Astrocyte of the spinal cord (primary cell): Measurements from ENCODE around the gene BTBD2.

Source experiments
- DNase-seq: peaks from one replicate; pipeline ENCODE4 v3.0.0; 2011; ENCODE audit warnings: low read depth, low spot score
- H3K4me3 ChIP-seq: 2 replicates; pipeline ENCODE4 v1.5.1; 2011; ENCODE audit warnings: low read depth, mild to moderate bottlenecking, low read length, moderate library complexity
- CTCF ChIP-seq: IDR thresholded peaks from 2 replicates; pipeline ENCODE4 v1.5.1; 2012; ENCODE audit warnings: low read depth, mild to moderate bottlenecking, low read length, inconsistent platforms
- in situ Hi-C: cut with HindIII; loops from 2 replicates; pipeline ENCODE4 v1.10.0; 2017; ENCODE audit warnings: low sequenced_read_pairs

Gene BTBD2

GRCh38 chr19:1953441-1954094 is 61.9 kb downstream of the BTBD2 start:
- in situ Hi-C loops, result no loop called here
- no peak overlapping the region for H3K4me3 ChIP-seq
- DNase-seq, result no peak
- no peak for TF ChIP-seq CTCF

DNA sequence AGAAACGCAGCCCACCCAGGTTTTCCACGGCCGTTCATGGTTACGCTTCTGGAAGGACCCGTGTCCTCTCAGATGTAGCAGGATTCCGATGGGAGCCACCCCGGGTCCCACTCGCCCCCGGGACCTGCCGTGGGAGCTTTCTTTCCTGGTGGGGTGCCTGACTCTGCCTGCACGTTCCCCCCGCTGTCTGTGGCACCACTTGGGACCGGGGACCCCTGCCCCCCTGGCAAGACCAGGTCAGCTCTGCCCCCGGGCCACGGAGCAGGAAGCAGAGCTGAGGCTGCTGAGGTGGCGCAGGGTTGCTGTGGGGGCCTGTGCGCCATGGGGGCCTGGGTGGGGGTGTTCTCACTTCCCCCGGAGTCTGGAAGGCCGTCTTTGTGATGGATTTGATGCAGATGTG is 62.5 kb downstream of the BTBD2 start:
- DNase-seq, result no peak
- in situ Hi-C loops, result no loop called here
- no peak overlapping the region for H3K4me3 ChIP-seq
- TF ChIP-seq CTCF, result no peak

GRCh38 chr19:1952635-1953034 is 62.9 kb downstream of the BTBD2 start:
- no peak for DNase-seq
- in situ Hi-C loops, result no loop called here
- TF ChIP-seq CTCF, result no peak
- H3K4me3 ChIP-seq, result no peak overlapping the region

DNA sequence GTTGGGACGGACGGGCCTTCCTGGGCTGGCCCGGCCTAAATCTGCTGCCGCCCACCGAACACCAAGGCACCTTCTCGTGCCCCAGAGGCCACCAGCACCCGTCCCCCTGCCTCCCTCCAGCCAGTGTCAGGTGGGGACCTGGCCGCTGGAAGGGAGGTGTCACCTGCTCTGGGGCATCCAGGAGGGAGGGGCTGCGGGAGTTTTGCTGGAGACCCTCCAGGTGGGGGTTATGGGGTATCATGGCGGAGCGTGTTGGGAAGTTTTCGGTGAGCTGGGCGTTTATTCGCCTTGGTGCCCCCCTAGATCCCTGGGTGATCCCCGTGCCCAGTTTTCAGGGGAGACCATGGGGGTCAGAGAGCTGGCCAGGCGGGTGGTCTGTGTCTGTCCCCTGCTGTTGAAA is 64.9 kb downstream of the BTBD2 start:
- DNase-seq, result no peak
- in situ Hi-C loops, result no loop called here
- no peak overlapping the region for H3K4me3 ChIP-seq
- TF ChIP-seq CTCF, result no peak

GRCh38 chr19:1949304-1950101 is 66.0 kb downstream of the BTBD2 start:
- DNase-seq, result no peak
- in situ Hi-C loops, result no loop called here
- H3K4me3 ChIP-seq, result no peak overlapping the region
- no peak for TF ChIP-seq CTCF

DNA sequence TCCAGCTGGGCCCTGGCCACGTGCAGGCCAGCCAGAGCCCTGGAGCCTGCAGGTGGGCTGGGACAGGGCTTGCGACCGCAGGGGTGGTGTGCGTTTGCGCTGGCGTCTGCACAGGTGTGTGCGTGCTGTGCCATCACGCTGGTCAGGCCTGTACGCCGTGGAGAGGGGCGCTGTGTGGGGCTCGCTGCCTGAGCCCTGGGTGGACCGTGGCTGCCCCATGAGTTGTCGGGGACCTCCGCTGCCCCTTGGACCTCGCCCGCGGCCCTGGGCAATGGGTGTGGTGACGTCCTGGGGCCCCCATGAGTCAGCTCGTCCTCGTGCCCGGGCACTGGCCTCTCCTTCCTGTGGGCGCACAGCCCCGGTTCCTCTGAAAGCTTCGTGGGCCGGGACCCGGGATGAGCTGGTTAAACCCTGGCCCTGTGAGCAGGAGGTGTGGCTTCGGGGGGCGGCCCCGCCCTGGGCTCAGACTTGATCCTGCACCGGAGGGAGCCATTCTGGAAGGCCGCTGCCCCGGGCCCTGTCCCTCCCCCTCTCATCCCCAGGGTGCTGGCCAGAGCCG is 67.8 kb downstream of the BTBD2 start:
- TF ChIP-seq CTCF, result no peak

More for the DNA sequence above, 67.8 kb downstream of the BTBD2 start:
- no peak for DNase-seq
- H3K4me3 ChIP-seq, result no peak overlapping the region
- in situ Hi-C loops, result no loop called here
